MM.1S (cell line): ENCODE data around the gene ZNF362.

Experiments used
- DNase-seq: peaks from one replicate; pipeline ENCODE4 v3.0.0-alpha.2; 2015
- H2AFZ ChIP-seq: fragments of 300-600 bp; sonication (generic); 2 replicates; pipeline ENCODE4 v1.6.0; 2016; ENCODE audit warnings: antibody characterized with exemption, low read length
- H3F3A ChIP-seq: fragments of 300-600 bp; sonication (generic); 2 replicates; pipeline ENCODE4 v1.6.1; 2016; ENCODE audit warnings: mild to moderate bottlenecking, antibody characterized with exemption, low read length, moderate library complexity, mixed read lengths; ENCODE audit not compliant: insufficient read depth
- H3K27ac ChIP-seq: fragments of 300-600 bp; sonication (generic); 2 replicates; pipeline ENCODE4 v1.5.1; 2016; ENCODE audit warnings: mild to moderate bottlenecking, low read length
- H3K27me3 ChIP-seq: fragments of 300-600 bp; sonication (generic); replicated peaks from 2 replicates; pipeline ENCODE4 v1.6.0; 2016; ENCODE audit warnings: low read length; ENCODE audit not compliant: insufficient read depth
- H3K36me3 ChIP-seq: fragments of 300-600 bp; sonication (generic); replicated peaks from 2 replicates; pipeline ENCODE4 v1.6.1; 2016; ENCODE audit warnings: mild to moderate bottlenecking, low read length, mixed read lengths; ENCODE audit not compliant: insufficient read depth
- H3K4me1 ChIP-seq: fragments of 300-600 bp; sonication (generic); 2 replicates; pipeline ENCODE4 v1.6.1; 2016; ENCODE audit warnings: low read length, mixed read lengths
- H3K4me2 ChIP-seq: fragments of 300-600 bp; sonication (generic); 2 replicates; pipeline ENCODE4 v1.6.0; 2016; ENCODE audit warnings: low read depth, low read length
- H3K4me3 ChIP-seq: fragments of 300-600 bp; sonication (generic); 2 replicates; pipeline ENCODE4 v1.5.1; 2016; ENCODE audit warnings: low read length, mixed read lengths
- H3K79me2 ChIP-seq: fragments of 300-600 bp; sonication (generic); 2 replicates; pipeline ENCODE4 v1.6.1; 2016; ENCODE audit warnings: mixed run types, low read length, mixed read lengths
- H3K9ac ChIP-seq: fragments of 300-600 bp; sonication (generic); 2 replicates; pipeline ENCODE4 v1.6.1; 2016; ENCODE audit warnings: low read length, mixed read lengths
- H3K9me2 ChIP-seq: fragments of 300-600 bp; sonication (generic); replicated peaks from 2 replicates; pipeline ENCODE4 v1.6.1; 2016; ENCODE audit warnings: mild to moderate bottlenecking, low read length, mixed read lengths; ENCODE audit not compliant: insufficient read depth
- H3K9me3 ChIP-seq: fragments of 300-600 bp; sonication (generic); replicated peaks from 2 replicates; pipeline ENCODE4 v1.6.1; 2016; ENCODE audit warnings: mild to moderate bottlenecking, low read length, mixed read lengths; ENCODE audit not compliant: insufficient read depth
- H4K20me1 ChIP-seq: fragments of 300-600 bp; sonication (generic); 2 replicates; pipeline ENCODE4 v1.6.1; 2016; ENCODE audit warnings: mild to moderate bottlenecking, low read length, moderate library complexity, mixed read lengths; ENCODE audit not compliant: insufficient read depth
- CTCF ChIP-seq: fragments of 300-600 bp; sonication (generic); IDR thresholded peaks from 2 replicates; pipeline ENCODE4 v1.5.1; 2016; ENCODE audit warnings: antibody characterized with exemption, low read length, mixed read lengths
- EZH2 ChIP-seq: fragments of 300-600 bp; sonication (generic); optimal IDR thresholded peaks from 2 replicates; pipeline ENCODE3; 2017; ENCODE audit warnings: low read depth, mild to moderate bottlenecking, antibody characterized with exemption, low read length, mixed read lengths
- EZH2phosphoT487 ChIP-seq: fragments of 300-600 bp; sonication (generic); IDR thresholded peaks from 2 replicates; pipeline ENCODE4 v1.6.1; 2018; ENCODE audit warnings: antibody characterized with exemption, low read length

ZNF362 gene

GRCh38 chr1:33295023-33295422, 38.7 kb downstream of the ZNF362 start:
- Histone ChIP-seq H2AFZ (peak overlapping the region; percentile 42; the same call in 1 of the 2 replicates), H4K20me1 (no peaks in the 10 kb centered on the region), H3K4me1 (no peaks in the 10 kb centered on the region), H3K27me3 (no peaks in the 10 kb centered on the region), H3K4me3 (no peak overlapping the region), H3F3A (no peaks in the 10 kb centered on the region), H3K9ac (no peak overlapping the region), H3K9me3 (no peaks in the 10 kb centered on the region), H3K9me2 (no peaks in the 10 kb centered on the region), H3K4me2 (no peak overlapping the region), H3K36me3 (no peaks in the 10 kb centered on the region), H3K27ac (no peak overlapping the region), H3K79me2 (no peaks in the 10 kb centered on the region)
- TF ChIP-seq CTCF = no peak
- DNase-seq = no peak

GRCh38 chr1:33295450-33296081, 39.3 kb downstream of the ZNF362 start:
- H3K27ac ChIP-seq = no peak overlapping the region
- H3K9ac ChIP-seq = no peak overlapping the region
- no peaks in the 10 kb centered on the region for H3K9me2 ChIP-seq
- no peaks in the 10 kb centered on the region for H3F3A ChIP-seq
- H4K20me1 ChIP-seq = no peaks in the 10 kb centered on the region
- no peaks in the 10 kb centered on the region for H3K79me2 ChIP-seq
- no peaks in the 10 kb centered on the region for H3K9me3 ChIP-seq
- no peak for TF ChIP-seq EZH2
- TF ChIP-seq EZH2phosphoT487 = no peak
- TF ChIP-seq CTCF = peak; percentile 97
- no peak overlapping the region for H3K4me3 ChIP-seq
- no peaks in the 10 kb centered on the region for H3K27me3 ChIP-seq
- H3K4me1 ChIP-seq = no peaks in the 10 kb centered on the region
- DNase-seq = peak; percentile 74
- no peaks in the 10 kb centered on the region for H3K36me3 ChIP-seq
- H3K4me2 ChIP-seq = no peak overlapping the region
- peak overlapping the region; percentile 42; the same call in 1 of the 2 replicates for H2AFZ ChIP-seq

- H3F3A ChIP-seq = no peaks in the 10 kb centered on the region
- no peak for TF ChIP-seq EZH2phosphoT487
- no peak for TF ChIP-seq CTCF
- TF ChIP-seq EZH2 = no peak
Measured at GRCh38 chr1:33296082-33296458, 39.8 kb downstream of the ZNF362 start.

More at GRCh38 chr1:33296082-33296458, 39.8 kb downstream of the ZNF362 start:
- no peak overlapping the region for H3K9ac ChIP-seq
- H3K4me2 ChIP-seq = no peak overlapping the region
- H3K27me3 ChIP-seq = no peaks in the 10 kb centered on the region
- H3K79me2 ChIP-seq = no peaks in the 10 kb centered on the region
- H2AFZ ChIP-seq = no peak overlapping the region
- no peaks in the 10 kb centered on the region for H3K9me2 ChIP-seq
- H3K4me3 ChIP-seq = no peak overlapping the region
- H4K20me1 ChIP-seq = no peaks in the 10 kb centered on the region
- H3K27ac ChIP-seq = no peak overlapping the region
- no peaks in the 10 kb centered on the region for H3K4me1 ChIP-seq
- no peaks in the 10 kb centered on the region for H3K36me3 ChIP-seq
- DNase-seq = no peak
- no peaks in the 10 kb centered on the region for H3K9me3 ChIP-seq
